SK-N-SH (cell line): ENCODE results near the gene DLL1. TPM values are rescaled to one million over a fixed set of nuclear protein-coding genes. Genes with fewer than 3 reads are reported as not detected.

Experiments
- CTCF ChIA-PET: fragments of 300-600, 350-600 bp; formaldehyde crosslinking; extraction: SDS; loops from one replicate; lab custom pipeline; 2021; lab: Yijun Ruan, JAX
- POLR2A ChIA-PET: fragments of 350-600 bp; sonication (Branson Sonifier 250); formaldehyde crosslinking; extraction: SDS; loops from one replicate; lab custom pipeline; 2020; ENCODE audit warnings: antibody characterized with exemption, inconsistent platforms; lab: Yijun Ruan, JAX
- DNase-seq: peaks from one replicate; pipeline ENCODE4 v3.0.0; 2012
- H2AFZ ChIP-seq: fragments of 200-600 bp; sonication (generic); 2 replicates; pipeline ENCODE4 v1.8.1; 2016; ENCODE audit warnings: antibody characterized with exemption, mild to moderate bottlenecking, low read depth
- H3F3A ChIP-seq: fragments of 200-600 bp; sonication (generic); replicated peaks from 2 replicates; pipeline ENCODE3; 2016; ENCODE audit warnings: antibody characterized with exemption, mild to moderate bottlenecking; ENCODE audit not compliant: insufficient read depth
- H3K27ac ChIP-seq, 2 experiments: fragments of 200-500 bp in 1 of 2; fragments of 200-600 bp in 1 of 2; sonication (Bioruptor generic) in 1 of 2; sonication (generic), shearing (Covaris generic) in 1 of 2; 2 replicates each; pipeline versions ENCODE4 v1.5.1 to v1.6.1; 2014 to 2016; ENCODE audit warnings: low read depth in 2 of 2, inconsistent platforms in 1 of 2, low read length in 1 of 2, mild to moderate bottlenecking in 1 of 2, mixed read lengths in 1 of 2
- H3K27me3 ChIP-seq: fragments of 200-600 bp; sonication (generic), shearing (Covaris generic); 2 replicates; pipeline ENCODE4 v1.6.1; 2016; ENCODE audit warnings: mixed run types; ENCODE audit not compliant: insufficient read depth
- H3K36me3 ChIP-seq, 2 experiments: fragments of 200-500 bp in 1 of 2; fragments of 200-600 bp in 1 of 2; sonication (Bioruptor generic) in 1 of 2; sonication (generic) in 1 of 2; replicated peaks in 1 of 2; 2 replicates each; pipeline versions ENCODE3 to v1.5.1; 2014 to 2016; ENCODE audit warnings: low read length in 1 of 2, mild to moderate bottlenecking in 1 of 2; ENCODE audit not compliant: insufficient read depth in 2 of 2, control insufficient read depth in 1 of 2
- H3K4me1 ChIP-seq, 2 experiments: fragments of 200-500 bp in 1 of 2; fragments of 200-600 bp in 1 of 2; sonication (Bioruptor generic) in 1 of 2; sonication (generic), shearing (Covaris generic) in 1 of 2; 2 replicates each; pipeline versions ENCODE4 v1.5.1 to v1.6.1; 2014 to 2016; ENCODE audit warnings: low read depth in 1 of 2, low read length in 1 of 2, mixed run types in 1 of 2; ENCODE audit not compliant: insufficient read depth in 2 of 2, control insufficient read depth in 1 of 2
- H3K4me2 ChIP-seq: fragments of 200-600 bp; sonication (generic), shearing (Covaris generic); 2 replicates; pipeline ENCODE4 v1.6.1; 2017; ENCODE audit warnings: mixed run types
- H3K4me3 ChIP-seq, 2 experiments: fragments of 200-500 bp in 1 of 2; fragments of 200-600 bp in 1 of 2; sonication (Bioruptor generic) in 1 of 2; sonication (generic), shearing (Covaris generic) in 1 of 2; 2 replicates each; pipeline versions ENCODE4 v1.5.1 to v1.8.1; 2014 to 2016; ENCODE audit warnings: low read depth in 2 of 2, inconsistent platforms in 1 of 2, low read length in 1 of 2, mild to moderate bottlenecking in 1 of 2, mixed read lengths in 1 of 2, moderate library complexity in 1 of 2
- H3K79me2 ChIP-seq: fragments of 200-600 bp; sonication (generic); 2 replicates; pipeline ENCODE4 v1.8.1; 2017; ENCODE audit warnings: mild to moderate bottlenecking; ENCODE audit not compliant: insufficient read depth
- H3K9ac ChIP-seq: fragments of 200-600 bp; sonication (generic); 2 replicates; pipeline ENCODE4 v1.6.1; 2017; ENCODE audit warnings: mixed run types
- H3K9me2 ChIP-seq: fragments of 200-600 bp; sonication (generic); 2 replicates; pipeline ENCODE4 v1.6.1; 2017; ENCODE audit warnings: mixed run types
- H3K9me3 ChIP-seq: fragments of 200-600 bp; sonication (generic); 2 replicates; pipeline ENCODE4 v1.6.1; 2017; ENCODE audit warnings: mixed run types, mild to moderate bottlenecking, moderate library complexity
- H4K20me1 ChIP-seq: fragments of 200-600 bp; sonication (generic); 2 replicates; pipeline ENCODE4 v1.6.1; 2017; ENCODE audit warnings: mild to moderate bottlenecking, mixed run types; ENCODE audit not compliant: insufficient read depth
- ELF1 ChIP-seq: IDR thresholded peaks from 2 replicates; pipeline ENCODE4 v1.4.0; 2012
- EZH2phosphoT487 ChIP-seq: fragments of 200-600 bp; sonication (generic); IDR thresholded peaks from 2 replicates; pipeline ENCODE4 v1.6.1; 2017; ENCODE audit warnings: low read depth, mixed run types, mild to moderate bottlenecking, antibody characterized with exemption, moderate library complexity, borderline replicate concordance
- FOSL2 ChIP-seq: IDR thresholded peaks from 2 replicates; pipeline ENCODE4 v1.4.0; 2012; ENCODE audit warnings: low read depth, mild to moderate bottlenecking, moderate library complexity, borderline replicate concordance
- FOXJ3 ChIP-seq: sonication (generic); formaldehyde crosslinking; IDR thresholded peaks from 2 replicates; pipeline ENCODE4 v1.5.1; 2020; ENCODE audit warnings: mild to moderate bottlenecking, missing genetic modification reagents
- FOXM1 ChIP-seq: IDR thresholded peaks from 2 replicates; pipeline ENCODE4 v1.4.0; 2012; ENCODE audit warnings: low read depth, mild to moderate bottlenecking
- GABPA ChIP-seq: IDR thresholded peaks from 2 replicates; pipeline ENCODE4 v1.4.0; 2012; ENCODE audit warnings: low read depth, mild to moderate bottlenecking
- GATA2 ChIP-seq: sonication (generic); formaldehyde crosslinking; IDR thresholded peaks from 2 replicates; pipeline ENCODE4 v1.5.0; 2020; ENCODE audit warnings: mild to moderate bottlenecking, missing genetic modification reagents
- MEF2A ChIP-seq: IDR thresholded peaks from 2 replicates; pipeline ENCODE4 v1.4.0; 2012; ENCODE audit warnings: low read depth, borderline replicate concordance
- NFIC ChIP-seq: IDR thresholded peaks from 2 replicates; pipeline ENCODE4 v1.4.0; 2012; ENCODE audit warnings: borderline replicate concordance
- PBX3 ChIP-seq: IDR thresholded peaks from 2 replicates; pipeline ENCODE4; 2012
- POLR2AphosphoS5 ChIP-seq: IDR thresholded peaks from 2 replicates; pipeline ENCODE4 v1.6.1; 2012; ENCODE audit warnings: low read depth, low read length
- RAD21 ChIP-seq: IDR thresholded peaks from 2 replicates; pipeline ENCODE4 v1.6.1; 2012; ENCODE audit warnings: mild to moderate bottlenecking, low read length
- RCOR1 ChIP-seq: fragments of 150-350 bp; IDR thresholded peaks from 2 replicates; pipeline ENCODE4 v1.6.1; 2017; ENCODE audit warnings: antibody characterized with exemption, low read length
- RXRA ChIP-seq: IDR thresholded peaks from 2 replicates; pipeline ENCODE4 v1.4.0; 2012; ENCODE audit warnings: low read depth, mild to moderate bottlenecking, borderline replicate concordance
- SIN3A ChIP-seq: IDR thresholded peaks from 2 replicates; pipeline ENCODE4 v1.6.1; 2012; ENCODE audit warnings: low read depth, mild to moderate bottlenecking, low read length, moderate library complexity, borderline replicate concordance
- SMC3 ChIP-seq: IDR thresholded peaks from 2 replicates; pipeline ENCODE4 v1.6.1; 2012; ENCODE audit warnings: low read depth, low read length, improper control_type of control experiment
- TAF1 ChIP-seq: IDR thresholded peaks from 2 replicates; pipeline ENCODE4 v1.6.1; 2012; ENCODE audit warnings: low read depth, mild to moderate bottlenecking, low read length, moderate library complexity, borderline replicate concordance
- TEAD4 ChIP-seq: IDR thresholded peaks from 2 replicates; pipeline ENCODE4 v1.4.0; 2012; ENCODE audit warnings: mild to moderate bottlenecking, borderline replicate concordance; ENCODE audit not compliant: insufficient read depth
- USF1 ChIP-seq: IDR thresholded peaks from 2 replicates; pipeline ENCODE4 v1.4.0; 2012; ENCODE audit warnings: low read depth, borderline replicate concordance
- YY1 ChIP-seq: IDR thresholded peaks from 2 replicates; pipeline ENCODE4 v1.4.0; 2012; ENCODE audit warnings: low read depth, mild to moderate bottlenecking
- WGBS: methylation state at CpG from one replicate; pipeline ENCODE4 v1.1.6; 2017; ENCODE audit warnings: low lambda C conversion rate; 5-methylcytosine and 5-hydroxymethylcytosine counted together
- polyA plus RNA-seq, 3 experiments: library from polyadenylated mRNA; depleted of rRNA; stranded (reverse); fragments of >200 nt; gene quantifications; 2 replicates each; pipeline ENCODE4 v1.2.3, GENCODE V29; 2012
- TF ChIP-seq, protein P1 (sequence below): IDR thresholded peaks from 2 replicates; pipeline ENCODE4 v1.4.0; 2012; ENCODE audit warnings: low read depth

Gene DLL1
- polyA plus RNA-seq, 1 of the 3 experiments (the other 2 are of a cell fraction) = 0.25 TPM

GRCh38 chr6:170271771-170272314, 19.0 kb downstream of the DLL1 start (continued):
- TF ChIP-seq PBX3 = no peak

GRCh38 chr6:170270984-170271593, 19.8 kb downstream of the DLL1 start:
- POLR2A ChIA-PET = no interaction called here
- no peaks in the 10 kb centered on the region; the same call in 1 of the 2 replicates for H3K27me3 ChIP-seq
- H3K27ac ChIP-seq = no peak overlapping the region
- H3K36me3 ChIP-seq = no peaks in the 10 kb centered on the region
- WGBS = 70% methylated on average over 11 of the region's 19 CpGs
- no peaks in the 10 kb centered on the region for H3K79me2 ChIP-seq
- H3K4me3 ChIP-seq = no peak overlapping the region
- no peaks in the 10 kb centered on the region for H3F3A ChIP-seq
- CTCF ChIA-PET = interaction anchor here (1.1 to 1.2 kb wide), 2 partner anchors 10 to 120 kb away, joined by 3 read pairs; no protein-coding TSS in a partner anchor
- H4K20me1 ChIP-seq = no peaks in the 10 kb centered on the region
- H3K4me2 ChIP-seq = no peak overlapping the region
- no peak for TF ChIP-seq TEAD4
- no peak for TF ChIP-seq POLR2AphosphoS5
- TF ChIP-seq EZH2phosphoT487 = no peak
- TF ChIP-seq NFIC = no peak
- TF ChIP-seq RAD21 = no peak
- H3K9ac ChIP-seq = no peak overlapping the region
- no peak overlapping the region for H2AFZ ChIP-seq
- no peaks in the 10 kb centered on the region for H3K4me1 ChIP-seq
- DNase-seq = no peak
- H3K9me3 ChIP-seq = no peaks in the 10 kb centered on the region
- H3K9me2 ChIP-seq = no peaks in the 10 kb centered on the region

DNA sequence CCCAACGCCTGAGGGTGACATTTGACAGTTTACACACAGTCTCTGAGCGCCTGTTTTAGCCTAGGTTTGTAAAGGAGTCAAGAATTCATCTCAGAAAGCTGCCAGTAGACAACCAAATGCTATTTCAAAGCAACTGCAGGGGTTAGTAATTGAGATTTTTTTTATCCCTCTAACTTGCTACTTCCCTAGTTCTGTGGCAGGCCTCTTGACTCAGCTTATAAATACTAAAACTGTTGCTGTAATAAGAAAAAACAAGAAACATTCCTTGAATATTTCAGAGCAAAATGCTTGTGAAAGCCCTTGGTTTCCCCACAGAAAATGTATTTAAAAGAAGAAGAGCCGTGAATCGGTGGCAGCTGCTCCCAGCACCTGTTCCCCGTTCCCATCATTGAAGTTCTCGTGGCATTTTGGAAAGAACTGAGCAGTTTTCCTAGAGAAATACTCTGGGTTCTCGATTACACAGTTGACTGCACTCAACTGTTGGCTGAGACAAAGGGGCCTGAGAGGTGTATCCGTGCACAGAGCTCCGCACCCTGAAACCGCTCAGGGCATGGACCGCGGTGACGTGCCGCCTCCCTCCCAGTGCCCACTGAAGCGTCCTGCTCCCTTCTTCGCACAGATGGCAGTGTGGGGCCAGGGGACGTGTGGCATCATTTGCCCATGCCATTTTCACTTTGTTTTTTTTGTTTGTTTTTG, 20.9 kb downstream of the DLL1 start:
- Histone ChIP-seq H3K9ac (no peak overlapping the region), H3K27ac (no peak overlapping the region), H3K4me3 (no peak overlapping the region), H3K79me2 (no peaks in the 10 kb centered on the region), H3K9me3 (no peaks in the 10 kb centered on the region), H2AFZ (no peak overlapping the region), H3K4me2 (no peak overlapping the region), H3K9me2 (no peaks in the 10 kb centered on the region), H3K36me3 (no peaks in the 10 kb centered on the region), H3K4me1 (no peaks in the 10 kb centered on the region; a peak in 1 of 4 replicates), H4K20me1 (no peaks in the 10 kb centered on the region), H3K27me3 (no peaks in the 10 kb centered on the region; the same call in 1 of the 2 replicates), H3F3A (no peaks in the 10 kb centered on the region)
- ChIA-PET POLR2A (no interaction called here), CTCF (interaction anchor here (1.0 to 1.2 kb wide), 2 partner anchors 22 to 119 kb away, joined by 3 to 5 read pairs; no protein-coding TSS in a partner anchor)
- WGBS = 56% methylated on average over 15 of the region's 17 CpGs
- DNase-seq = no peak
- TF ChIP-seq FOXJ3 (CRISPR knock-in tag) (no peak), RAD21 (no peak), TAF1 (no peak), USF1 (no peak), RCOR1 (no peak), MEF2A (no peak), SIN3A (no peak), SMC3 (no peak), ELF1 (no peak), GATA2 (CRISPR knock-in tag) (no peak), PBX3 (no peak), FOSL2 (no peak), FOXM1 (no peak), RXRA (no peak), GABPA (no peak), YY1 (no peak), NFIC (no peak)
- TF ChIP-seq, protein P1, sequence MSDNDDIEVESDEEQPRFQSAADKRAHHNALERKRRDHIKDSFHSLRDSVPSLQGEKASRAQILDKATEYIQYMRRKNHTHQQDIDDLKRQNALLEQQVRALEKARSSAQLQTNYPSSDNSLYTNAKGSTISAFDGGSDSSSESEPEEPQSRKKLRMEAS = no peak
